GM19328 (cell line): ENCODE measurements around the gene CYTH1.

Source experiments
- ATAC-seq: cut with Tn5 transposase; IDR thresholded peaks from one replicate; pipeline ENCODE4 v1.9.1; 2021; ENCODE audit warnings: mild to moderate bottlenecking, moderate library complexity; ENCODE audit not compliant: unreplicated experiment

The CYTH1 gene

DNA sequence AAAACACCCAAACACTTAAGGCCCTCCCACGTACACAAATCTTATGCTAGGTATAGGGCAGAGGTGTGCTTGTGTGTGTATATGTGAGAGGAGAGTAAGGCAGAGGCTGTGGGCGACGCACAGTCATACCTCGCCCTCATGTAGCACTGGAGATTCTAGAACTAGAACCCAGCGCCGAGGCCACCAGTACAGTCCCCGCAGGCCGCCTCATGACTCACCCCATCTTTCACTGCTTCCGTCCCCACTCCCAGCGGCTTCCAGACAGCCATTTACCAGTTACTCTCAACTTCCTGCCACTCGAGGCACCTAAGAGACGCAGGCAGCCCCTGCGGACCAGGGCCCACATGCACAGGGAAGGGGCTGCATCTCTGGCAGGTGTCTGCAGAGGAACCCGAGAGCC lies 23.2 kb upstream of the CYTH1 start:
- no peak for ATAC-seq

DNA sequence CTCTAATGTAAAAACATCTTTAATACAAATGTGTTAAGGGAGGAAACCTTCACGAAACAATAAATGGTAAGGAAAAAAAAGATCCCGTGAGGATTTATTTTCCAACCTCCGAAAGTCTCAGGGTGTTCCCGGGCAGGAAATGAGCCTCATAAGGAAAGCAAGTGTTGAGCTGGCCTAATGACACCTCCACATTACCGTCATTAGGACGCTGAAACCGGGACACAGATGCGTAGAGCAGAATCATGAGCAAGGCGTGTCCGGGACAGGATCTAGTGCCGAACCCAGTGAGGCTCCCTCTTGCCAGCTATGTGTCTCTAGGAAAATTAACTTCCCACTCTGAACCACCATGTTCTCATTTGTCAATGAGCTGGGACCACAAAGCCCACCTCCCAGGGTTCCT lies 22.7 kb upstream of the CYTH1 start:
- no peak for ATAC-seq

DNA sequence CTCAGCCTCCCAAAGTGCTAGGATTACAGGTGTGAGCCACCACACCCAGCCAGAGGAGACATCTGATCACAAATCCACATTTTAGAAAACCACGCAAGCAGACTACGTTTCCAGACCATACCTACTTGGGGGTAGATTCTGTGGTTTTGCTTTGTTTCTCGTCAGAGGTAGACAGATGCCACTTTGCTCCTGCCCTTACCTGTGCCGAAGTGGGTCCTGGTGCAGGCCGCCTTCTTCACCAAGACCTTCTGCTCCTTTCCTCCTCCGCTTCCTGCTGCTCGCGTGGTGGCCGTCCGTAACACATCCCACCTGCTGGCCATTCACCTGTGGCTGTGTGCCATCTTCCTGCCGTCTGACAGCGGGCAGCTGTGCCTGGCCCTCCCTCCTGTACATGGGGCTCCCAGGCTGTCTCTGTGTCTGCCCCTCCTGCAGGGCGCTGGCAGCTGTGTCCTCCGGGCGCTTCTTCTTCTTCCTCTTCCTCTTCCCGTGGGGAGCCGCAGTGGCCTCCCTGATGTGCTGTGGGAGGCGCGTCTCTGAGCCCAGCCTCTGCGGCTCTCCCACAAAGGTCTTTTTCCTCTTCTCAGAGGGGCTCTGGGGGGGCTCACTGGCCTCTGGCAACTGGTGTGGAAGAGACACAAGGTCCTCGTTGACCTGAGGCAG lies 21.2 kb upstream of the CYTH1 start:
- no peak for ATAC-seq

DNA sequence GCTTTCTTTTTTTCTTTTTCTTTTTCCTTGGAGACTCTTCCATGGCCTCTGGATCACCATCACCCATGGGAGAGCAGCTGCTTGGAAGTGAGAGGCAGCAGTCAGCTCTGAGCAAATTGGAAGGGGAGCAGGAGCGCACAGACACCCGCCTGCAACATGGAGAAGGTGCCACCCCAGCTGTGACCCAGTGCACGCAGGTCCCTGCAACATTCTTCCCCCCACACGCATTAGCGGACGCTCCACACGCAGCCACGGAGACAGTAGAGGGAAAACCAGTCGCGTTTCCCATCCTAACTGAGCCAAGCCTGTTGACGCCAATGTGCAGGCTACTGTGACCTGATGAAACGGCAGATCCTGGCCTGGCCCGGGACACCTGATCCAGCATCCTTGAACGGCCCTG lies 20.4 kb upstream of the CYTH1 start:
- ATAC-seq, result no peak

DNA sequence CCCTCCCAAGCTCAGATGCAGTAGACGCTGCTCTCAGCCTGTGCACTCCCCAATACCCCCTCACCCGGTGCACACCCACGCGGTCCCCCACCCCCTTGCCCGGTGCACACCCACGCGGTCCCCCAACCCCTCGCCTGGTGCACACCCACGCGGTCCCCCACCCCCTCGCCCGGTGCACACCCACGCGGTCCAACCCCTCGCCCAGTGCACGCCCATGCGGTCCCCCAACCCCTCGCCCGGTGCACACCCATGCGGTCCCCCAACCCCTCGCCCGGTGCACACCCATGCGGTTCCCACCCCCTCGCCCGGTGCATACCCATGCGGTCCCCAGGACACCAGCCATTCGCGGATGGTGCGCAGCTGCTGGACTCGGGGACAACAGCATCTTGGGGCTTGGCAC lies 19.9 kb upstream of the CYTH1 start:
- no peak for ATAC-seq

DNA sequence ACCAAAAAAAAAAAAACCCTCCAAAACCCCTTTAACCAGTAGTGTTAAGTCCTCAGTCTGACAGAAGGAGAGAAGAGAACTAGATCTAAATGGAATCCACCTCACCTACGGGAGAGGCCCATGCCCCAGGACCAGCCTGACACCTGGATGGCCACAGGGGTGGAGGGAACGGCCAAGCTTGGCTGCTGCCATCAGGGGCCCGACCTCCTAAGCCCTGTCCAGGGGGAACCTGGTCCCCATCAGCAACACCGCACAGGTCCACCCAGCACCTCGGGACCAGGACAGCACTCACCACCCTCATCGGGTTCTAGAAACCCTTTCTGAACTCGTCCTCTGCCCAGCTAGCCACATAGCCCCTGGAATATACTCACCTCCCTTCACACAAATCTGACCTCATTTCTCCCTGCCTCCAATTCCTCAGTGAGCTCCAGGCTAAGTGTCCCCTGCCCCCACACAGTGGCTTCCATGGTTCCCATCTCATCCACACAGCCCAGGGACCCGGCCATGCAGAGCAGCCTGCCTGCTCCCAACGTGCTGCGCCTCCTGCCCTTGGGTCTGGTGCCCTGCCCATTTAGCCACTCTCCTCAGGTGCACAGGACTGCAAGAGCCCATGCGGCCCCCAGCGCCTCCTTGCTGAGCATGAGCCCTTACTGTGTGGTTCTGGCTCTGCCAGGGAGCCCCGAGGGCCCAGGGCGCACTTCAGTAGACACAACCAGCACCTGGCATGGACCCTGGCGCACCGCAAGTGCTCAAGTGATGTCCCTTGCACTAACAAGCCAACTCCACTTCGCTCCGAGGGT lies 18.3 kb upstream of the CYTH1 start:
- ATAC-seq, result no peak

DNA sequence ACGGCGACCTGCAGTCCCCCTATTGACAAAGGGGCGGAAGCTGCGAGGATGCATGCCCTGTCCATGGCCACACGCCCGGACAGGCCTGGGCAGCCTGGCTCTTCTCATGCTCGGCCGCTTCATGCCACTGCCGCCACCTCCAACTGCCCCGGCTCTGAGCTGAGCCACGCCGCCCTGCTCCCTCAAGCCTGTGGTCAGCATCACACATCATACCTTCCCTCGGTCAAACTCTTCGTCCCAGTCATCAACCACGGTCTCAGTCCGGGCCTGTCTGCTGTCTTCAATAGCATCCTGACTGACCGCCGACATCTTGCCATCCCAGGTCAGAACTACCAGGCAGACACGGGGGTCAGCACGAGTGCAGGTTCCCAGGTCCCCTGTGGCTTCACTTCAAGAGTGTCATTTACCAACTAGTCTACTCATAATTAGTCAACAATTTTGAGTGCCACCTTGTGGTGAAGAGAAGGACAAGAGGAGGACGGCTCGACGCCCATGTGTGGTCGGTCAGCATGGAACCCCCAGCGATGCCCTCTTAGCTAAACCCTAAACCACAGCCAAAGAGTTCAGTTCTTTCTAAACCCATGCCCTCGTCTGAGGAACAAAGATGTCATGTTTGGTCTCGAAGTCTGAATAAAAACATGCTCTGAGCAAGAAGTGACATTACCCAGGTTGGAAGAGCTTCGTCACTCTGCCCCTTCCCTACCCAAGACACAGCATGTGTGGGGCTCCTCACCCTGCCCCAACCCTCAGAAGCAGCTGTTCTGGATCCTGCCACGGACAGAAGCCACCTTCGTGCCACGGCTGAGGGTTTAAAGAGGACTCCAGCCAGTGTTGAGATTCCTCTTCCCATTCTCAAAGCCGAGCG lies 16.9 kb upstream of the CYTH1 start:
- ATAC-seq, result no peak

DNA sequence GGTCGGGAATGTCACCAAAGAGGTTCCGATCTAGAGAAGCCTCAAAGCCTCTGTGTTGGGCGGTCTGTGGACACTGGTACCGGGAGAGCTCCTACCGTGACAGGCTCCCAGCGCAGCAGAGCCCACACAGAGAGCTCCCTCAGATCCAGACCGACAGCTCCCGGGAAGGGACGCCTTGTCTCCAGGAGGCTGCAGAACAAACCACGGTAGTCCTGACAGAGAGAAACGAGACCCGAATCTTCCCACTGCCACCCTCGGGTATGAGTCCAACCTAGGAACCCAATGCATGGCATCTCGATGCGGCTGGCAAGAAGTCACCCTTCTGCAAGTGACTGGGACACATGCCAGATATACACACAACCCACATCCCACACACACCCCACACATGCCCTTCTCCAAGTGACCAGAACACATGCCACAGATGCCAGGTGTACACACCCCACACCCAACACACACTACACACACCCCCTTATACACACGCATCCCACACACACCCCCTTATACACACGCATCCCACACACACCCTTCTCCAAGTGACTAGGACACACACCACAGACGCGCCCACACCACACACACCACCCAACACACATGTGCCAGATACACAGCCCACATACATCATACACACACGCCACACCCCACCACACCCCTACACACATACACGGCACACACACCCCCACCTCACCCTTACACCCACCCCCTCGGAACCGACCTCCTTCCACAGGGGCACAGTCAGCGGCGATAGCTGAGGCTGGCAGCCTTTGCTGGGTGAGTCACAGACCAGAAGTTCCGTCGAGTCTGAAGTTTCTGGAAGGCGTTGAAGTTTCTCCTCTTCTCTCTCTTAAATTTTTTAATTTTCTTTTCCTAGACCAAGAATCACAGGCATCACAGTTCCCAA lies 15.9 kb upstream of the CYTH1 start:
- no peak for ATAC-seq

DNA sequence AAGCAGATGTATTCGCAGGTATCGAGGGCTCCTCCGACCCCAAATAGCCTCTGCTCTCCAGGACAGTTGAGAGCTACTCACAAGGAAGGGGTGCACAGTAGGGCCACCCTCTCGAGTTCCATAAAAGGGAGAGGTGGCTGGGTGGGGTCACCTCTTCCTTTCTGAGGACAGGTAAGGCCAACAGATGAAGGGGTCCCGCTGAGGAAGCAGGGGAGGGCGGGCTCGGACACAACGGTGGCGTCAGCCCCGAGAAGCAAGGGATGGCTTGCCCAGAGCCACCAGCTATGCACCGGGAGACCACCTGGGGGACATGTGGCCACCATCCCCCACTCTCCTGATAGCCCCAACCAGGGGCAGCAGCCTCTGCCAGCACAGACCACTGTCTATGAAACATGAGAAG lies 15.1 kb upstream of the CYTH1 start:
- ATAC-seq, result no peak

DNA sequence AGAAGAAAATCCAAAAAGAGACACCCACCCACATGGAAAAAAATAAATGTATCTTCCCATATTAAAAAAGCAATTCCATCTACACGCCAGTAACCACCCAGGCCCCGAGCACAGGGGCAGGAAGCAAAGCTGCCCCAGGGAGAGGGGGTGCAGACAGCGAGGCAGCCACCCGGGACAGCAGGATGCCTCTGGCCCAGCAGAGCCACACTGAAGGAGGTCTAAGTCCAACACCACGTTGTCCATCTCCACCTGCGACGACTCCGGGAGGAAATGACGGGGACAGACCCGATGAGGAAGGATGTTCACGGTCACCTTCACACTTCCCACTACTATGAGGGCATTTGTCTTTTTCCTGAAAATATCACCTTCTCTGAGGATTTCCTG lies 14.4 kb upstream of the CYTH1 start:
- no peak for ATAC-seq

DNA sequence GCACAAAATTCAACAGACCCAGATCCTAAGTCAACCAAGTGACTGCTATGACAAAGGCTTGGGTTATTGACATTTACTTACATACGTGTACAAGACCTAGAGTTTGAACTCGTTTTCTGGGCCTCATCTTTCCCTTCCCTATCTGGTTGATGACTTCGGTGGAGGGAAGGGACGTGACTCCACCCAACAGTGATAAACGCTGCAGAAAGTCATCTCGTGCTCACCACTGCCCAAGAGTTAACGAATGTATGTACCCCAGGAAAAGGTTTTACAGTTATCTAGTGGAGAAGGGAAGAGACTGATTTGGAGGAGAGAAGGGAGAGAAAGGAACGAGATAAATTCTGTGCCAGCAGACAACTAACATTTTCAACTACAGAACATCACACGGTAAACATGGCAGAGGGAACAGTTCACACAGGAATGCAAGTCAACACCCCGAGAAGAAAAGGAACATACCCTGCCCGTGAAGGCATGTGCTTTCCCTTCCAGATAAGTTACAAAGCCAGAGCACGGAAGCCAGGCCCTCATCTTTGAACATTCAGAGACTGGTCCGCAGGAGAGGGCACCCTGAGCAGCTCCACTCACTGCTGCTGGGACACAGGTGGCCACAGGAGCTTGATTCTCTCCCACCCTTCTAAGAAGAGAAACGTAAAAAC lies 13.9 kb upstream of the CYTH1 start:
- ATAC-seq, result no peak

DNA sequence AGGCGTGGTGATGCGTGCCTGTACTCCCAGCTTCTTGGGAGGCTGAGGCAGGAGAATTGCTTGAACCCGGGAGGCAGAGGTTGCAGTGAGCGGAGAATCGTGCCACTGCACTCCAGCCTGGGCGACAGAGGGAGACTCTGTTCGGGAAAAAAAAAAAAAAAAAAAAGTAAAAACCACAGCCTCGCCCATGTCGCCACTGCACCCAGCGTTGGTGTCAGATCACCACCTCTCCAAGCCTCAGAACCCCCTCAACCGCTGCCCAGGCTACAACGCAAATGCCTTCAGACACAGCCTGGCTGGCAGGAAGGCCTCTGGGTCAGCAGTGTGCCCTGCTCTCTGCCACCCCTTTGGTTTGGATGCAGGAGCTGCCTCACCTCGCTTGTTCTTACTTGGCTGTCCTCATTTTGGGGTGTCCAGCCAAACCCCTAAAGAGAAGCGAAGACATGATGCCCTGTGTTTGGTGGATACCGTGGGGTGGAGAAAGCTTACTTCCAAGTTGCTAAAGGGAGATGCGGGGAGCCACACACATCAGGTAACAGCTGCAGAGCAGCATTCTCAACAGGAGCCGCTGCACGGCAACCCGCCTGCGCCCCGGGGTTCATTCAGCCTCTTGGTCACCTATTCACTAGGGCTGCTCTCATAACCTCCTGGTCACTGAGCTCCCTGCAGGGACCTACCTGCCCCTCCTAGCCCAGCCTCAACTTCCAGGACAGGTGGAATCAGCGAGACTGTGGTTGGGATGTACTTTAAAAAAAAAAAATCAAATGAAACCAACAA lies 13.0 kb upstream of the CYTH1 start:
- no peak for ATAC-seq

DNA sequence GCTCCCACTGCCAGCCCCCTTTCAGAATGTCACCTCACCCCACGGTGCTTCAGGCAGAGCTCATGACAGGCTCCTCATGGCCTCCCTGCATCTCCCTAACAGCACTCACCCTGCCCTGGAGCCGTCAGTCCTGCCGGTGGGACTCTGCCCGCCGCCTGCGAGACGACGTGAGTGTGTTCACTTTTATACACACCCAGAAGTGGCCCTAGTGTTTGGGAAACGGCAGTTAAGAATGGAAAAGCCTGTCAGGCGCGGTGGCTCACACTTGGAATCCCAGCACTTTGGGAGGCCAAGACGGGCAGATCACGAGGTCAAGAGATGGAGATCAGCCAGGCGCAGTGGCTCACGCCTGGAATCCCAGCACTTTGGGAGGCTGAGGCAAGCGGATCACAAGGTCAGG lies 12.3 kb upstream of the CYTH1 start:
- no peak for ATAC-seq

DNA sequence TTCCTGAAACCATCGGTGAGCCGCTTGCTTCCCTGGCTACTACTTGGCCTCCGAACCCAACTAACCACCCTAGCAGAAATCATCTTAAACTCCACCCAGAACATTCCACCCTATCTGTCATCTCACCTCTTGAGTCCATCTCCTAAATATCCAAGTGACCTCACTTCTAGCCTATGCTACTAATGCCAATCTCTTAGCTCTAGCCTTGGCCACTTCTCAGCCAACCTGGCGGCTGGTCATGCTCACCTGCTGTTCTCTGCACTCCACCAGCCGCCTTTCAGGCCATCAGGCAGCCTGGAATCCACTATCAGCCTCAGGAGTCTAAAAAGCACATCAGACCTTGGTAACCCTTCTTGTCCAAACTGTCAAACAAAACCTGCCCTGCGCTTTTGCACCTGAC lies 11.9 kb upstream of the CYTH1 start:
- ATAC-seq, result no peak

DNA sequence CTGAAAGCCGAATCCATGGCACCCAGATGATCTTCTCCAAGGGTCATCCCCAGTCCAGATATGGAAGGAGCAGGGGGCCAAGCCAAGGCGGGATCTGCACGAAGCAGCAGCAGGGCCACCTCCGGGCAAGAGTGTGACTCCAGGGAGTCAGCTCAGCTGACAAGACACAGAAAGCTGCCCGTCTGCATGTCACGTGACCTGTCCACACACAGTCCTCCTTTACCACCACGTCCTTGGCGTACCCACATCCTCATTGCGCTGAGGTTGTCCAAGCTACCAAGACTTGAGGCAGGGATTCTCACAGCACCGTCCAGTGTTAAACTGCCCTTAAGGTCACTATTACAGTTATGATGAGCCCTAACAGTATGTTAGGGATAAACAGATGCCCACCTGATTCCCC lies 11.3 kb upstream of the CYTH1 start:
- ATAC-seq, result no peak

DNA sequence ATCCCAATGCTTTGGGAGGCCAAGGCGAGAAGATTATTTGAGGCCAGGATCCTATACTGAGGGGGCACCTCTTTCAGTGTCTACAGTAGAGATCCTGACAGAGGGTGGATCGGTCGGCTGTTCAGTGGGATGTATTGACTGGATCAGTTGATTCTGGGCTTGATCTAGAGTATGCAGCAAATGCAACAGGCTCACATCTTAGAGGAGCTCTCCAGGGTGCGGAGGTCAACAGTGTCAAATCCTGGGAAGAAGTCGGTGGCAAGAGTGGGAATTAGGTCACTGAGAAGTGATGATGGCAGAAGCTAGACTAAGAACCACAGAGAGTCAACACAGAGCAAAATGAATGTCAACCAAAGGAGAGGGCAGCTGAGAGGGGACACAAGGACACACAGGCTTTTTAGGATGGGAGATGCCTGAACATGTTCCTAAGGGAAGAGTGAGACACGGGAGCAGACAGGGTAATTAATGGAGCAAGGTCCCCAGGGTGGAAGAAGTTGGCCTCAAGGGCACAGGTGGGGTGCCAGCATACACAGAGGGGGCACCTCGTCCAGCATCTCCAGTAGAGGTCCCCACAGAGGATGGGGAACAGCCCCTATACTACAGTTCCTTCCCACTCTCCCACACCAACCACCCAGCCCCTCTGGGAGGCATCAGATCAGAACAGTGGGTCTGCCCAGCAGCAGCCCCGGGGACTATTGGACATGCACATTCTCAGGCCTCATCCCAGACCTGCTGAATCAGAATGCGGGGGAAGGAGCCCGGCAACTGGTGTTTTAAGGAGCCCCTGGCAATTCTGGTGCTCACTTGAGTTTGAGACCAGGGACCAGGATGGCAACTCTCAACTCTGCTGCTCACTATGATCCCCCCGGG lies 10.0 kb upstream of the CYTH1 start:
- ATAC-seq, result no peak

DNA sequence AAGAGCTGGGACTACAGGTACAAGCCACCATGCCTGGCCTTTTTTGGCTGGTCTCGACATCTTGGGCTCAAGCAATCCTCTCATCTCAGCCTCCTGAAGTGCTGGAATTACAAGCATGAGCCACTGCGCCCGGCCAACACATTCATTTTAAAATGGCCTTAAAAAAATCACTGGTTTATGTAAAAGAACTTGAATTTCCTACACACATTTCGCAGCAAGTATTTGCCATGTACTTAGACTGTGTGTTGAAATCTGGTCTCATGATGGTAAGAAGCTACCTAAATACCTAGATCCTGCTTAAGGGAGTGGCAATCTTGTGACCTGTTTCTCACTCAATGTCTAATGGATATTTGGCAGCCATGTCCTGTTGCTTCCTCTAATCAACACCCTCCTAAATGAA lies 8.5 kb upstream of the CYTH1 start:
- ATAC-seq, result no peak

DNA sequence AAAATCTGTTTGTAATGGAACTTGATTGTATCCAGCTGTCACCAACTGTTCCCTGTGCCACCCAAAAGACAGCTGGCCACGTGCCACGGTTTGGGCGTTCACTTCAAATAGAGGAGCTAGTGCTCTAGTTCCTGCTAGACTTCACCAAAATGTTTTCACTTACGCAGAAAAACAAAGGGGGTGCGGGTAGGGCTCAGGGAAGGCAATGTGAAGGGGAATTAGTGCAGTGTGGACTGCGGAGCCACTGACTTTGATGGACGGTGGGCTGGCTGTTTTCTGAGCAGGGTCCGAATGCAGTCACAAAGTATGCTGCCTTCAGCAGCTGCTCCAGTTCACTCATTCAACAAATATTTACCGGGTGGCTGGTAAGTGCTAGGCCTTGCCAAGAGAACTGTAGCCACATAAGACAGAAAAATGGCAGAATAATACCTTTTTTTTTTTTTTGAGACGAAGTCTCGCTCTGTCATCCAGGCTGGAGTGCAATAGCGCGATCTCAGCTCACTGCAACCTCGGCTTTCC lies 7.6 kb upstream of the CYTH1 start:
- no peak for ATAC-seq
